Activated CD4-positive, alpha-beta T cell treated with anti-CD3 and anti-CD28 coated beads for 4 hours (primary cell): ENCODE measurements around the gene MBNL2.
A peak's percentile ranks its signal among the peaks of the same experiment; 100 is the strongest.

Experiments used
- DNase-seq, 2 donors: peaks; one replicate each; pipeline ENCODE4 v3.0.0-alpha.2; 2020

The MBNL2 gene

GRCh38 chr13:97432917-97433726 lies 211.0 kb downstream of the MBNL2 start:
- DNase-seq: peak; percentile 94 to 98

GRCh38 chr13:97433727-97434396 lies 211.7 kb downstream of the MBNL2 start, which contains the start of gene RAP2A:
Gene RAP2A, plus strand, starts transcription at chr13:97434169. Its CDS starts 302 bp downstream, at chr13:97434471.
- peak; percentile 85 to 92 for DNase-seq

- peak; percentile 18 to 34 for DNase-seq
Observed at GRCh38 chr13:97434397-97435201, 212.5 kb downstream of the MBNL2 start.

GRCh38 chr13:97435323-97435722 lies 213.2 kb downstream of the MBNL2 start:
- no peak for DNase-seq

GRCh38 chr13:97435794-97436193 lies 213.7 kb downstream of the MBNL2 start:
- DNase-seq: no peak

- no peak for DNase-seq
Observed at GRCh38 chr13:97436845-97437244, 214.7 kb downstream of the MBNL2 start.

GRCh38 chr13:97437729-97438128 lies 215.6 kb downstream of the MBNL2 start:
- DNase-seq: no peak

GRCh38 chr13:97438856-97439595 lies 216.9 kb downstream of the MBNL2 start:
- DNase-seq: no peak

- DNase-seq: no peak
Observed at GRCh38 chr13:97440598-97441170, 218.6 kb downstream of the MBNL2 start.

GRCh38 chr13:97441368-97441767 lies 219.2 kb downstream of the MBNL2 start:
- DNase-seq: no peak
